KOPT-K1 (cell line): Measurements from ENCODE around the gene COL27A1.

Experiments
- H3K27ac ChIP-seq: fragments of 200-600 bp; sonication (generic); 2 replicates; pipeline ENCODE4 v1.5.1; 2016; ENCODE audit warnings: antibody characterized with exemption, mild to moderate bottlenecking, low read depth, low read length; ENCODE audit not compliant: poor library complexity, severe bottlenecking
- H3K36me3 ChIP-seq: fragments of 200-600 bp; sonication (generic); 2 replicates; pipeline ENCODE4 v1.5.1; 2017; ENCODE audit warnings: antibody characterized with exemption, mild to moderate bottlenecking, low read length, moderate library complexity; ENCODE audit not compliant: insufficient read depth
- H3K9me3 ChIP-seq: fragments of 200-600 bp; sonication (generic); 2 replicates; pipeline ENCODE4 v1.5.1; 2017; ENCODE audit warnings: antibody characterized with exemption, low read length, mild to moderate bottlenecking; ENCODE audit not compliant: insufficient read depth, poor library complexity, severe bottlenecking

COL27A1 gene

GRCh38 chr9:114236391-114237138, 81.2 kb downstream of the COL27A1 start:
- no peak overlapping the region for H3K27ac ChIP-seq
- H3K36me3 ChIP-seq = no peaks in the 10 kb centered on the region
- no peaks in the 10 kb centered on the region for H3K9me3 ChIP-seq

- no peaks in the 10 kb centered on the region for H3K9me3 ChIP-seq
- H3K36me3 ChIP-seq = no peaks in the 10 kb centered on the region
- no peak overlapping the region for H3K27ac ChIP-seq
Measured at GRCh38 chr9:114237247-114237646, 81.9 kb downstream of the COL27A1 start.

- H3K9me3 ChIP-seq = no peaks in the 10 kb centered on the region
- no peaks in the 10 kb centered on the region for H3K36me3 ChIP-seq
Measured at GRCh38 chr9:114237781-114238180, 82.4 kb downstream of the COL27A1 start.

GRCh38 chr9:114238472-114238871, 83.1 kb downstream of the COL27A1 start:
- Histone ChIP-seq H3K36me3 (no peaks in the 10 kb centered on the region), H3K9me3 (no peaks in the 10 kb centered on the region), H3K27ac (no peak overlapping the region)

More at GRCh38 chr9:114237781-114238180, 82.4 kb downstream of the COL27A1 start:
- no peak overlapping the region for H3K27ac ChIP-seq

- Histone ChIP-seq H3K27ac (no peak overlapping the region), H3K36me3 (no peaks in the 10 kb centered on the region)
Measured at GRCh38 chr9:114238891-114239875, 83.8 kb downstream of the COL27A1 start.

GRCh38 chr9:114240216-114240615, 84.9 kb downstream of the COL27A1 start:
- no peaks in the 10 kb centered on the region for H3K9me3 ChIP-seq
- no peaks in the 10 kb centered on the region for H3K36me3 ChIP-seq
- H3K27ac ChIP-seq = no peak overlapping the region

More at GRCh38 chr9:114238891-114239875, 83.8 kb downstream of the COL27A1 start:
- H3K9me3 ChIP-seq = no peaks in the 10 kb centered on the region

GRCh38 chr9:114240647-114241558, 85.6 kb downstream of the COL27A1 start:
- no peaks in the 10 kb centered on the region for H3K9me3 ChIP-seq
- H3K27ac ChIP-seq = no peak overlapping the region
- no peaks in the 10 kb centered on the region for H3K36me3 ChIP-seq

GRCh38 chr9:114242837-114243236, 87.5 kb downstream of the COL27A1 start:
- H3K27ac ChIP-seq = no peak overlapping the region
- H3K36me3 ChIP-seq = no peaks in the 10 kb centered on the region
- H3K9me3 ChIP-seq = no peaks in the 10 kb centered on the region

GRCh38 chr9:114243240-114243639, 87.9 kb downstream of the COL27A1 start:
- Histone ChIP-seq H3K9me3 (no peaks in the 10 kb centered on the region), H3K36me3 (no peaks in the 10 kb centered on the region), H3K27ac (no peak overlapping the region)

- Histone ChIP-seq H3K27ac (no peak overlapping the region), H3K9me3 (no peaks in the 10 kb centered on the region)
Measured at GRCh38 chr9:114244570-114244969, 89.2 kb downstream of the COL27A1 start.

GRCh38 chr9:114246558-114246957, 91.2 kb downstream of the COL27A1 start:
- Histone ChIP-seq H3K36me3 (no peaks in the 10 kb centered on the region), H3K9me3 (no peaks in the 10 kb centered on the region), H3K27ac (no peak overlapping the region)

More at GRCh38 chr9:114244570-114244969, 89.2 kb downstream of the COL27A1 start:
- no peaks in the 10 kb centered on the region for H3K36me3 ChIP-seq

- no peaks in the 10 kb centered on the region for H3K36me3 ChIP-seq
- no peak overlapping the region for H3K27ac ChIP-seq
- H3K9me3 ChIP-seq = no peaks in the 10 kb centered on the region
Measured at GRCh38 chr9:114247077-114247476, 91.7 kb downstream of the COL27A1 start.

GRCh38 chr9:114247491-114247890, 92.2 kb downstream of the COL27A1 start:
- Histone ChIP-seq H3K27ac (no peak overlapping the region), H3K9me3 (no peaks in the 10 kb centered on the region), H3K36me3 (no peaks in the 10 kb centered on the region)

GRCh38 chr9:114248299-114248707, 93.0 kb downstream of the COL27A1 start:
- Histone ChIP-seq H3K36me3 (no peaks in the 10 kb centered on the region), H3K9me3 (no peaks in the 10 kb centered on the region), H3K27ac (no peak overlapping the region)
